T-helper 2 cell treated with Interferon-gamma antibody and Interleukin-4, amounts not matched to agents 5 μg/mL and 100 μg/mL, for 36 hours (primary cell): ENCODE results near the gene FRMD4B.
"Not testable (repeated sequence)": the region's sequence is repeated elsewhere in the genome, so short reads cannot be mapped to it uniquely, and the experiment has no call there.

Experiments
- DNase-seq: peaks from one replicate; pipeline ENCODE4 v3.0.0; 2021; ENCODE audit warnings: low spot score
- H3K27ac Mint-ChIP-seq: one replicate; pipeline ENCODE4 v1.8.0; 2021; ENCODE audit warnings: mild to moderate bottlenecking, mixed read lengths
- H3K27me3 Mint-ChIP-seq: one replicate; pipeline ENCODE4 v1.8.0; 2021; ENCODE audit warnings: low read depth, mixed read lengths
- H3K36me3 Mint-ChIP-seq: one replicate; pipeline ENCODE4 v1.8.0; 2021; ENCODE audit warnings: low read depth, mixed read lengths
- H3K4me1 Mint-ChIP-seq: one replicate; pipeline ENCODE4 v1.8.0; 2021; ENCODE audit warnings: low read depth, mixed read lengths
- H3K4me3 Mint-ChIP-seq: one replicate; pipeline ENCODE4 v1.8.0; 2022; ENCODE audit warnings: mild to moderate bottlenecking, moderate library complexity, mixed read lengths
- H3K9me3 Mint-ChIP-seq: one replicate; pipeline ENCODE4 v1.8.0; 2021; ENCODE audit warnings: mixed read lengths

FRMD4B gene

DNA sequence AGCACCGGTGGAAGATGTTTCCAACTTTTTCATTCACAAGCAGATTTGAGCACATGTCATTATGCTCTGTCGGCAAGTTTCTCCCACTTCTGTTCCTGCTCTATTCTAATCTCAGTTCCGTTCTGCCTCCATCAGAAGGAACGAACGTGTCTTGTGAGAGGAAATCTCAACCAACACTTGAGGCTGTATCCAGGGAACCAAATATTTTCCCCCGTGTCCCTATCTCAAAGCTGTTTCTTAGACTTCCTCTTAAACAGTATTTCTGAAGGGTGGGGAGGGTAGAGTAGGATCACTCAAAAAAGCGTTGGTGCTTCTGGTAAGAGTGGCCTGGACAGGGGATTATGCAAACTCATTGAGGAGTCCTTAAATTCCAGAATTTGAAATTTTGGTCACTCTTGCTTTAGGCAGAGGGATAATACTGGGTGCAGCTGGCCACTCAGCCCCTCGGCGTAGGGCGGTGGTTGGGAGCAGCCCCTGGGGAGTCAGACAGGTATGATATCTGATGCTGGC lies 54.9 kb downstream of the FRMD4B start:
- Mint-ChIP-seq H3K27ac (no peak overlapping the region), H3K36me3 (no peaks in the 10 kb centered on the region), H3K27me3 (no peaks in the 10 kb centered on the region), H3K4me3 (no peak overlapping the region), H3K9me3 (no peaks in the 10 kb centered on the region), H3K4me1 (peaks cover 30% of the 10 kb centered on the region)
- no peak for DNase-seq

DNA sequence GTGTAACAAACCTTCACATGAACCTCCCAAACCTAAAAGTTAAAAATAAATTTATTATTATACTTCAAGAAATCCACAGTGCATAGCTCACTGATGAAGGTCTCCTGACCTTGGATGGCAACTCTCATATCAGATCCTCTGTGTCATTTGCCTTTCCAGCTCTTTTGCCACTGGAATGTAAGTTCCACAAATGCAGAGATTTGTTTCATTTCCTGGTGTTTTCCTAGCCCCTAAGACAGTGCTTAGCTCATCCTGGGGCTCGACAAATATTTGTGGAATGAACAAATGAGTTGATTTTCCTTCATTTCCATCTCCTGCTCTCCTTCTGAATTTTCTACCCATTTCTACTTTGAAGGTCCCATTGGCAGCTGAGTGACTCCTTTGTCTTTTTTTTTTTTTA lies 56.0 kb downstream of the FRMD4B start:
- DNase-seq = no peak
- Mint-ChIP-seq H3K4me3 (no peak overlapping the region), H3K27me3 (no peaks in the 10 kb centered on the region), H3K36me3 (no peaks in the 10 kb centered on the region), H3K4me1 (peaks cover 38% of the 10 kb centered on the region), H3K27ac (no peak overlapping the region), H3K9me3 (no peaks in the 10 kb centered on the region)

DNA sequence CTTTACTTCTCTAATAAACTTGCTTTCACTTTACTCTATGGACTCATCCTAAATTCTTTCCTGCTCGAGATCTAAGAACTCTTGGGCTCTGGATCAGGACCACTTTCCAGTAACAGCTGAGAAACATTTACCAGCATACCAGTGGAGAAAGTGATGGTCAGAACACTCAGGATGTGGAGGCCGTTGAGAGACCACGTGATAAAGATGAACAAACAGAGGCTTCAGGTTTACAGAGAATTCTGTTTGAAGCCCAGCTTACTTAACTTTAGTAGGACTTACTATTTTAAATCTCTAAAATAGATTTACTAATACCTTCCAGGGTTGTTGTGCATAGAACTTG lies 57.0 kb downstream of the FRMD4B start:
- H3K27ac Mint-ChIP-seq = peak overlapping the region; percentile 87
- peaks cover 43% of the 10 kb centered on the region for H3K4me1 Mint-ChIP-seq

DNA sequence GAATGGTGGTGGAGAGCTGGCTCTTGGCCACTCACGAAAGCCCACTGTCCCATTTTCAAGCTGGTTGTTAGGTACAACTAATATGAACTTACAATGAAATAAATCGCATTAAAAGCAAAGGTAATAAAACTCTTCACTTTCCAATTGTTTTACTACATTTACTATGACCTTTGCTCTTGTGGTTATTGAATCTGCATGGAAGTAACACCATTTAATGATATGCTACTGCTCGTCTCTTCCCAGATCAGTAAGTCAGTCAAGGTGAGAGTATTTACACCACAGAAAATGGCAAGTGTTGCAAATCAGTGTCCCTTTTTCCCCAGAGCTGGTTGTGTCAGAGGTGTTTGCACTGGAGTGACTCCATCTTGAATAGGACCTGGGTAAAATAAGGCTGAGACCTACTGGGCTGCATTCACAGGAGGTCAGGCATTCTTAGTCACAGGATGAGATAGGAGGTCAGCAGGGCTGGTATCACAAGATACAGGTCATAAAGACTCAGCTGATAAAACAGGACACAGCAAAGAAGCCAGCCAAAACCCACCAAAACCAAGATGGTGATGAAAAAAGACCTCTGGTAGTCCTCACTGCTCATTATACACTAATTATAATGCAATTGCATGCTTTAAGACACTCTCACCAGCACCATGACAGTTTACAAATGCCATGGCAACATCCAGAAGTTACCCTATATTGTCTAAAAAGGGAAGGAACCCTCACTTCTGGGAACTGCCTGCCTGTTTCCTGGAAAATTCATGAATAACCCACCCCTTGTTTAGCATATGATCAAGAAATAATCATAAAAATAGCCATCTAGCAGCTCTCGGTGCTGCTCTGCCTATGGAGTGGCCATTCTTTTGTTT lies 57.6 kb downstream of the FRMD4B start:
- H3K27me3 Mint-ChIP-seq = no peaks in the 10 kb centered on the region
- no peak for DNase-seq

More for the DNA sequence above, 57.0 kb downstream of the FRMD4B start:
- H3K4me3 Mint-ChIP-seq = peak overlapping the region; percentile 73
- no peaks in the 10 kb centered on the region for H3K27me3 Mint-ChIP-seq
- no peaks in the 10 kb centered on the region for H3K9me3 Mint-ChIP-seq
- H3K36me3 Mint-ChIP-seq = no peaks in the 10 kb centered on the region
- no peak for DNase-seq

DNA sequence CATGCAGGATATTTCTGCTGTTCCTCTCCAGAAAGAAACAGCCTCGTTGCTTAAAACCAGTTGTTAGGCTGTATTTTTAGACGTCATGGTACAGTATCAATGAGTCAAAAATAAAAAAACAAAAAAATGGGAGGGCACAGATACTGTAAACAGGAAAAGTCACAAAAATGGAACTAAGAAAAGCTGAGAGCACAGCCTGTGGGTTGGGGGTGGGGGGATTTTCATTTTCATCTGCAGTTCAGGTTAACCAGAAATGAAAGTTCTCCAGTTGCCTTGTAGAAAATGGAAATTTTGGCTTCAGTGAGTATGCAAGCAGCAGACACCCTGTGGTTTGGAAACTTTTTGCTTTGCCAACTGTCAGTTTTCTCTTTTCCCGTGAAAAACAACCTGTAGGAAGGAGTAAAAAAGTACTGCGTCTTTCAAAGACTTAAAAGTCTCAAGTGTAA lies 59.0 kb downstream of the FRMD4B start:
- Mint-ChIP-seq H3K9me3 (no peaks in the 10 kb centered on the region), H3K4me1 (peaks cover 43% of the 10 kb centered on the region)

More for the DNA sequence above, 57.6 kb downstream of the FRMD4B start:
- H3K4me1 Mint-ChIP-seq = peaks cover 43% of the 10 kb centered on the region
- peak overlapping the region; percentile 73 for H3K4me3 Mint-ChIP-seq
- H3K36me3 Mint-ChIP-seq = no peaks in the 10 kb centered on the region
- H3K27ac Mint-ChIP-seq = peak overlapping the region; percentile 87
- H3K9me3 Mint-ChIP-seq = no peaks in the 10 kb centered on the region

DNA sequence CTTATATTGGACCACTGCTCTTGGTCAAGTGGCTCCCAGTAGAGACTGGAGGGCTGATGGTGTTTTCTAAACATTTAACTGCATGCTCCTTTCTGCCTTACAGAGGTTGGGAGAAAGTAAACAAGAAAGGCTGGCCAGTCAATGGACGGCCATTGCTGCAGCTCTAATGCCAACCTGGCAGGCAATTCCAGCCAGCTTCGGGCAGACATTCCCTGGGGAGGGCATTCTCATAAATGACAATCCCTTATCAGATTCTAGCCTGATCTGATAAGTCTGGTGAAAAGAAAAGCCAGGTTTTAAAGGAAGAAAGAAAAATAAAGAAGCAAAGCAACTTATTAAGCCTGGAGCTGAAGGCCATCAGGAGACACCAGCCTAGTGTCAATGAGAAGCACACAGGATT lies 60.7 kb downstream of the FRMD4B start:
- no peaks in the 10 kb centered on the region for H3K9me3 Mint-ChIP-seq
- H3K4me1 Mint-ChIP-seq = peaks cover 43% of the 10 kb centered on the region
- H3K27me3 Mint-ChIP-seq = no peaks in the 10 kb centered on the region
- H3K4me3 Mint-ChIP-seq = no peak overlapping the region
- no peak for DNase-seq
- peak overlapping the region; percentile 55 for H3K27ac Mint-ChIP-seq
- H3K36me3 Mint-ChIP-seq = no peaks in the 10 kb centered on the region

More for the DNA sequence above, 59.0 kb downstream of the FRMD4B start:
- Mint-ChIP-seq H3K36me3 (no peaks in the 10 kb centered on the region), H3K27ac (peak overlapping the region; percentile 87), H3K4me3 (peak overlapping the region; percentile 73), H3K27me3 (no peaks in the 10 kb centered on the region)
- DNase-seq = peak; percentile 81

DNA sequence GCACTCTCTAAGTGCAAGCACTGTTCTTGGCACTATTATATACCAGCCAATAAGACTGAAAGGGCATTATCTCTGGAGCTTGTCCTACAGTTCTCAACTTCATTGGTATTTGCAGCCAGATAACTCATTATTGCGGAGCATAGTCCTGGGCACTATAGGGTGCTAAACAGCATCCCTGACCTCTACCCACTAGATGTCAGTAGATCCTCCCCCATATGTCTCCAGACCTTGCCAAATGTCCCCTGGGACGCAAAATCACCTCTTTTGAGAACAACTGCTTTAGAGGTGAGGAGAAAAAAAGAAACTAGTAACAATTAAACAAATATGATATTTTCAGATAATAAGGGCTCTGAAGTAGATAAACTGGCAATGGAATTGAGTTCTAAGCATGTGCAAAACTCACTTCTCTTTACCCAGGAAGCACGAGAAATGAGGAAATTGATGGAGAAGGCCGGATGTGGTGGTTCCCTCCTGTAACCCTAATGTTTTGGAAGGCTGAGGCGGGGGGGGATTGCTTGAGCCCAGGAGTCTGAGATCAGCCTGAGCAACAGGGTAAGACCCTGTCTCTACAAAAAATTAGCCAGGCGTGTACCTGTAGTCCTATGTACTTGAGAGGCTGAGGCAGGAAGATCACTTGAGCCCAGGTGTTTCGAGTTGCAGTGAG lies 61.4 kb downstream of the FRMD4B start:
- no peaks in the 10 kb centered on the region for H3K36me3 Mint-ChIP-seq
- H3K9me3 Mint-ChIP-seq = no peaks in the 10 kb centered on the region
- no peaks in the 10 kb centered on the region for H3K27me3 Mint-ChIP-seq
- no peak overlapping the region for H3K4me3 Mint-ChIP-seq
- no peak for DNase-seq
- no peak overlapping the region for H3K27ac Mint-ChIP-seq
- peaks cover 43% of the 10 kb centered on the region for H3K4me1 Mint-ChIP-seq

DNA sequence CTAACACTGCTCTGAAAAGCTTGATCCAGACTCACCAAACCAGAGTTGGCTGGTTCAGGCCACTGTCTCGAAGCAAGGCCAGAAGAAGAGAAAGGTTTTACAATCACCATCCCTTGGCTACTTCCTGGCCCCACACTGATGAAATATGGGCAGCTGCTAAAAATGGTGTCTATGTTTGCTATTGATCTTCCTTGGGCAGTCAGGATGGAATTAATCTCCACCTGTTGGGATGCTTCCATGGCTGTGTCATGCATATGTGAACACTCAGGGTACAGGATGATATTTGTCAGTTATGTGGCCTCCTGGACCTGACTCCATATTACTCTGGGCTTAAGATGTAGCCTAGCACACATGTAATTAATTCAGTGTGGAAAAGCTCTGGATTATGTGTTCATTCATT lies 61.9 kb downstream of the FRMD4B start:
- DNase-seq = no peak
- no peaks in the 10 kb centered on the region for H3K9me3 Mint-ChIP-seq
- peaks cover 43% of the 10 kb centered on the region for H3K4me1 Mint-ChIP-seq
- no peak overlapping the region for H3K27ac Mint-ChIP-seq
- H3K27me3 Mint-ChIP-seq = no peaks in the 10 kb centered on the region
- H3K4me3 Mint-ChIP-seq = no peak overlapping the region
- no peaks in the 10 kb centered on the region for H3K36me3 Mint-ChIP-seq

DNA sequence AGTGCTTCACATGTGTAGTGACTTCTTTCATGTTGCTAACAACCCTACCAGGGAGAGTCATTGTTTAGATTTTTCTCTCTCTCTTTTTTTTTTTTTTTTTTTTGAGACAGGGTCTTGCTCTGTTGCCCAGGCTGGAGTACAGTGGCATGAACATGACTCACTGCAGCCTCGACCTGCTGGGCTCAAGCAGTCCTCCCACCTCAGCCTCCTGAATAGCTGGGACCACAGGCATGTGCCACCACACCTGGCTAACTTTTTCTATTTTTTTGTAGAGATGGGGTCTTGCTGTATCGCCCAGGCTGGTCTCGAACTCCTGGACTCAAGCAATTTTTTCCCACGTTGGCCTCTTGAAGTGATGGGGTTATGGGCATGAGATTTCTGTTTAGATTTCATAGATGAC lies 63.4 kb downstream of the FRMD4B start:
- H3K27ac Mint-ChIP-seq, H3K27me3 Mint-ChIP-seq, H3K36me3 Mint-ChIP-seq, H3K4me3 Mint-ChIP-seq, DNase-seq, H3K9me3 Mint-ChIP-seq: not testable (repeated sequence)
- H3K4me1 Mint-ChIP-seq = peaks cover 28% of the 10 kb centered on the region

DNA sequence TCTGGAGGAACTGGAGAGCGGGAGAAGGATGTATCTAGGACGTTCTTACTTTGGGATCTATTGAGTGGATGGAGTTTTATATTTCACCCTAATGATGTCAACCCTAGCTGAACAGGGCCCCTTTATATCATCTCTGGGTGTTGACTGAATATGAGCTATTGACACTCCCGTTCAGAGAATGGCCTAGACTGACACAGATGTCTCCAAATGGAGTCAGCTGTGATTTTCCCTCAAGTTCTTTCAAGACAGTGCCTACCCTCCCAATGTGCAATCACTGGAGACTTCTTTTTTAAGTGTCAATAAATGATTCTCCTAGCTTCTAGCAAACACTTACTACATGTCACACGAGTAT lies 63.8 kb downstream of the FRMD4B start:
- H3K4me1 Mint-ChIP-seq = peaks cover 25% of the 10 kb centered on the region
- no peaks in the 10 kb centered on the region for H3K36me3 Mint-ChIP-seq
- no peak overlapping the region for H3K27ac Mint-ChIP-seq
- H3K27me3 Mint-ChIP-seq = no peaks in the 10 kb centered on the region
- H3K4me3 Mint-ChIP-seq = no peak overlapping the region
- no peak for DNase-seq
- H3K9me3 Mint-ChIP-seq = no peaks in the 10 kb centered on the region

DNA sequence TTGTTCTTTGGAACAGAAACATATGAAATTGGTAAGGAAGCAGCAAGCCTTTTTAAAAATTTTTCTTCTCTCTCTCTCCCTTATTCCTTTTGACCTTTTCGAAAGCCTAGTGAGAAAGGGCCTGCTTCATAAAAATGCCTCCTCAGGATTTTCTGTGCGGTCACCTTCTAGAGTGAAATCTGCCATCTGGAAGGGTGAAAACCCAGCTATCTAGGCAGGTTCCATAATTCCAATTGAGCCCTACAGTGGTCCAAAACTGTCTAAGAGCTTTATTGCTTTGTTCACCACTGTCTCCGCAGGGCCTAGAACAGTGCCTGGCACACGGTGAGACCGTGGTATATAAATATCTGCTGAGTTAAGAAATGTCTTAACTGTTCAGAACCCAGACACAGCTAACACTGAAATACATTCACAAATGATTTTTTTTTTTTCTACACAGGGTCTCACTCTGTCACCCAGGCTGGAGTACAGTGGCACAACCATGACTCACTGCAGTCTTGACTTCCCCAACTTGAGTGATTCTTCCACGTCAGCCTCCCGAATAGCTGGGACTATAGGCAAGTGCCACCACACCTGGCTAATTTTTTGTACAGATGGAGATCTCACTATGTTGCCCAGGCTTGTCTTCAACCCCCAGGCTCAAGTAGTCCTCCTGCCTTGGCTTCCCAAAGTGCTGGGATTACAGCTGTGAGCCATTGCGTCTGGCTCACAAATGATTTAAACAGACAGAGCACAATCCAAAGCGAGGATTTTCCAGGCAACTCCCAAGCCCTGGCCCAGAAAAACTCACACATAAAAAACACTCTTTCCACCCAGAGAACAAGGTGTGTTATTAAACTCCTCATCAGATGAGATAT lies 64.4 kb downstream of the FRMD4B start:
- no peak overlapping the region for H3K27ac Mint-ChIP-seq
- no peak overlapping the region for H3K4me3 Mint-ChIP-seq
- no peaks in the 10 kb centered on the region for H3K27me3 Mint-ChIP-seq
- H3K4me1 Mint-ChIP-seq = peaks cover 19% of the 10 kb centered on the region
- no peak for DNase-seq
- H3K9me3 Mint-ChIP-seq = no peaks in the 10 kb centered on the region
- no peaks in the 10 kb centered on the region for H3K36me3 Mint-ChIP-seq

DNA sequence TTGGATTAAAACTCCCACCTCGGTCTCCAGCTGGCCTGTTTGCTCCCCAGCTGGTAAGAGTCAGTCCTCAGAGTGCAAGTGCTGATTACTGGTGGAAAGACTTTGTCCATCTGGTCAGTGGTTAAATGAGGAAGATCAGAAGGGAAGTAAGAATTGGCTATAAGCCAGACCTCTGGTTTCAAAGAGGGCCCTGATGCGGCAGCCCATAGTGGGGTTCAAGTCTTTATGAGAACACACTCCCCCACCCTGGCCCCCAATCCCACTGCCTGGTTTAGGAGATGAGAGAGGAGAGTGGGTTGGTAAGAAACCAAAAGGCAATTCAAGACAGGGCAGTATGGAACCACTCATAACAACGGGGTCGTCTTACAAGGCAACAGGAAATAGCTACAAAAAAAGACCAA lies 65.0 kb downstream of the FRMD4B start:
- H3K36me3 Mint-ChIP-seq = no peaks in the 10 kb centered on the region
- no peak overlapping the region for H3K4me3 Mint-ChIP-seq
- peaks cover 17% of the 10 kb centered on the region for H3K4me1 Mint-ChIP-seq
- no peak for DNase-seq
- H3K9me3 Mint-ChIP-seq = no peaks in the 10 kb centered on the region
- H3K27ac Mint-ChIP-seq = no peak overlapping the region
- H3K27me3 Mint-ChIP-seq = no peaks in the 10 kb centered on the region

DNA sequence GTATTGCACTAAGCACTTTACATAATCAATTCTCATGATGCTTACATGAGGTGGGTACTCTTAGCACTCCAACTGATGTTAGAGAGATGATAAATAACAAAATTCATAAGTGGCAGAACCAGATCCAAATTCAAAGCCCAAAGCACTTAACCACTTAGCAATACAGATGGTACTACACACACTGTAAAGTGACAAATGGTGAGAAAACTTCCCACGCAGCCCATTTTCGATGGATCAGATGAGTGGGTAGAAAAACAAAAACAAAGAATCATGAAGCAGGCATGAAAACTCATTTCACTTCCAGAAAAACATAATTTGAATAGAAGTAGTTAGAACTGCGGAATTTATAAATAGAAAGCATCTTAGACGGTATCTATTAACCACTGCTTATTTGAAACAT lies 66.2 kb downstream of the FRMD4B start:
- no peak for DNase-seq
- Mint-ChIP-seq H3K9me3 (no peaks in the 10 kb centered on the region), H3K4me3 (no peak overlapping the region), H3K27ac (no peak overlapping the region), H3K4me1 (peaks cover 8% of the 10 kb centered on the region), H3K27me3 (no peaks in the 10 kb centered on the region), H3K36me3 (no peaks in the 10 kb centered on the region)

DNA sequence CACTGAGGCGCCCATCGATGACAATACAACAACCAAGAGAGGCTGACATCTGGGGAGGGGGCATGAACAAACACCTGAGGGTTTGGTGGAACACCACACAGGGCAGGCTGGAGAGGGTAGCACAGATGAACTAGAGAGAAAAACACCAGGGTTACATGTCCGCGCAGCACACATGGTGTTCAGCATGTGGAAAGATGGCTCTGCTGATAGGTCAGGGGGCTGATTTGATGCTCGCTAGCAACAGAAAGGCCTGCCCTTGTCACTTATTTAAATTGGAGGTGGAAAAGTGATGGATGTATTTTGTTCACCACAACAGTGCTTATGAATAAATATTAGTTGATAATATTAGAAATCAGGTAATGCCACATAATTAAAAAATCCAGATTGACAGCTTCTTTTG lies 67.5 kb downstream of the FRMD4B start:
- no peaks in the 10 kb centered on the region for H3K9me3 Mint-ChIP-seq
- no peak overlapping the region for H3K4me3 Mint-ChIP-seq
- no peaks in the 10 kb centered on the region for H3K36me3 Mint-ChIP-seq
- H3K4me1 Mint-ChIP-seq = peaks cover 5% of the 10 kb centered on the region
- H3K27ac Mint-ChIP-seq = no peak overlapping the region
- no peaks in the 10 kb centered on the region for H3K27me3 Mint-ChIP-seq
- DNase-seq = no peak
